ENCODE data around the gene SGCB.

Gene SGCB

DNA sequence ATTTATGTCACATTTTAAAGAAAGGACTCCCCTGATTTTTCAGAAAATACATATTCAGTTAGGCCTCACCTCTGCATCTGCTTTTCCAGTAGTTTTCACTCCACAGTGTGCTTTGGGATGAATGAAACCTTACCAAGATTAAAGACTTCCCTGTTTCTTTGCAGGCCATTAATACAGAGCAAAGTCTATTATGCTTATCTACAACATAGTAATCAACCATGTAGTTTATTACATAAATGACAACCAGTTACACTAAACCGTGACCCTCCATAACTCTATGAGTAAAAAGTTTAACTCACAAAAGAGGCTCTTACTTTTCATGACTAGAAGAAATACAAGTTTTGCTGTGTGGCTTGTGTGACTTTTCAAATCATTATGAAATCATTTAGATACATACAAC, 20.3 kb downstream of the SGCB start:
- DNase-seq: no peak

DNA sequence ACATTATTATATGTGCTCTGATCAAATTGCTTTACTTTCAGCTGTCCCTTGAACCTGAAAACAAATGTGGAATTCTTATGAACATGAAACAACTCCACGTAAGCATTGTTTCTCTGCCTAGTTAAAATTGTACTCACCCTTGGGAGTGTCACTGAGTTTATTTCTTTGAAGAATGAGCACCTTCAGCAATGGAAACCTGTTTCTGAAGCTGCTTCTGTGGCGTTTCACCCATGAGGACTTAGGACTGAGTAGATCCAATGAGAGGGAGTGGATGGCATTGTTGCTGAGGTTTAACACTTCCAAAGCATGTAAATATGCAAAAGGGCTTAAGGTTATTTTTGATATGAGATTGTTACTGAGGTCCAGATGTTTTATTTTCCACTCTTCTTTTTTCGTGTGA, 21.1 kb downstream of the SGCB start:
- no peak for DNase-seq

DNA sequence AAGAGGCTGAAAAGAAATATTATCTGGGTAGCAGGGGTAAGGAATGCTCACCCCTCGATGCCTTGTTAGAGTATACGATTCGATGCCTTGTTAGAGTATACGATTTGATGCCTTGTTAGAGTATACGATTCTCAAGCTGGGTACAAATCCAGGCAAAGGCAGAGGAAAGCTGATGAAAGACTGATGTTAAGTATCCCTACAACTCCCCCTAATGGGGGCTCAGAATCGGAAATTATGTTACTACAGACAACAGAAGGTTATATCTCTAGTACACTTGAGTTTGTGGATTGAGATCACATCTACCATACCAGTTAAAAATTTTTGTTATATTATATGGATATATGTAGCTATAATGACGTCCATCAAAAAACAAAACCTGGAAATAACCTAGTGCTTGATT, 22.7 kb downstream of the SGCB start:
- no peak for DNase-seq

DNA sequence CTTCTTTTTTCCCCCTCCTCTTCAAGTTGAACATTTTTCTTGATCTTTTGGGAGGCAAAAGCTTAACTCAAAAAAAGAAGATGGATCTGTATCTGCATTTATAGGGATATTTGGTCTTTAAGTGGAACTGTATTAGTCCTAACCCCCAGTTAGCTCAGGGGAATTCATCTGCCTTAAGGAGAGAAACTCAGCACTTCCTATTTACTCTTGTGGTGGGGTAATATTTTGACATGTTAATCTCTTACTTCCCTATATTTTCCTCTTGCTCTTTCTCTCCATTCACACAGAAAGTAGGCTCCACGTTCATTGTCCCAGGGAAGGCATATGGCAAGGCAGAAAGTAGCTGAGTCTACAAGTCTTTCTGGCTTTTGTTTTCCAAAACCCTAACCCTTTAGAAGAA, 23.2 kb downstream of the SGCB start:
- no peak for DNase-seq

DNA sequence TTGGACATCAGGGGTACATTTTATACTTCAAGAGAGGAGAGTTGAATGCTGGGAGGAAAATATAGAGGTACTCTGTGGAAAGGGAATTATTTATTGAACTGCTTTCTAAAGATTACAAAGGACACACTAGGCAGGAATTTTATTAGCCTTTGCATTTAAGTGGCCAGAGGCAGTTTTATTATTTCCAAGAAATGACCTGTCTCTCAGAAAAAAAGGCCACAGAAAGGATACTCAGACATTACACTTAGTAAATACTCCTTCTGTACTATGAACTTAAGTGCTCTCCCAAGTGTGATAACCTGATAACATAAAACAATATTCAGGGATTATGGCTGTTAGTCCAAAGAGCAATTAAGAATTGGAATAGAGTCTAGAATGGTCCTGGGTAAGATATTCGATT, 25.4 kb downstream of the SGCB start:
- no peak for DNase-seq

DNA sequence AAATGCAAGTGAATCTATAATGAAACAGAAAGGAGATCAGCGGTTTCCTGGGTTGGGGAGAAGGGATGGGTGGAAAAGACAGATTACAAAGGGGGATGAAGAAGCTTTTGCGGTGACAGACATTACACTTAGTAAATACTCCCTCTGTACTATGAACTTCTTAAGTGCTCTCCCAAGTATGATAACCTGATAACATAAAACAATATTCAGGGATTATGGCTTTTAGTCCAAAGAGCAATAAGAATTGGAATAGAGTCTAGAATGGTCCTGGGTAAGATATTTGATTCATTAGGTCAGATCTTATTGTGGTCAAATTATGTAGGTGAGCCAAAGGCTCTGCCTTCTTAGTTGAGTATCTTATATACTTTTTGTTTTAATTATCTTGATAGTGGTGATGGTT, 27.1 kb downstream of the SGCB start:
- no peak for DNase-seq

DNA sequence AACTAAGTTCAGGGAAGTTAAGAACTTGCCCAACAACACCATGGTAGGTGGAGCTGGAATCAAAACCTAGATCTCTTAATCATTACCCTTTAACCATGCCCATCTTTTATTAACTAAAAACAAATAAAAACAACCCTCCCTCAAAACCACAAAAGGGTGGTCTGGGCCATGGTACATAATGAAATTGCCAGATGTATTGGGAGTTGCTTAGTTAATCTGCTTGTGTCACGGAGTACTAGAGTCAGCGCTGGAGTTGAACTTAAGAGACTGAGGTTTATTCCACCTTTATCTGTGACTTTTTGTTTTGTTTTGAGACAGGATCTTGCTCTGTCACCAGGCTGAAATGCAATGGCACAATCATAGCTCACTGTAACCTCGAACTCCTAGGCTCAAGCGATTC, 31.2 kb downstream of the SGCB start:
- no peak for DNase-seq

DNA sequence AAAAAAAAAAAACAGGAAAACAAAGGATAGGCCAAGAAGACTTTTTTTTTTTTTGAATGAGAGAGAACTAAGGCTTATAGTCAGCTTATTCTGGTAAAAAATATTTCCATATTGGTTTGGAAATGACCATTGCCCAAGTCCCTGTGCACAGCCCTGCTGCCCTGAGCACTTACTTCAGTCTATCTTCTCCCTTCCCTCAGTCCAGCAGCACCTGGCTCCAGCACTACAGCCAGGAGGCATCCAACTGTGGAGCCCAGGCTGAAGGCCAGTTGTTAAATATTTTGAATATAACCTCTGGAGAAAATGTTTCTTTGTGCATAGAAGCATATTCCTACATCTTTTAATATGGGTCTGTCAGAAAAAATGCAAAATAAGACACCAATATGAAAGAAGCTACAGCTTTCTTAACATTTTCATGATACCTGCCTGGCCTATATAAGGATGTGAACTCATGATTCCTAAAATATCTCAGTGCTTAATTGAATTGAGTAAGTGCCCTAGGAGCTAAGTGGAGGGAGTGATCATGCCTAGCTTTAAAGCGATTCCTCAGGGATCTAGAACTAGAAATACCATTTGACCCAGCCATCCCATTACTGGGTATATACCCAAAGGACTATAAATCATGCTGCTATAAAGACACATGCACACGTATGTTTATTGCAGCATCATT, 32.4 kb downstream of the SGCB start:
- no peak for DNase-seq

DNA sequence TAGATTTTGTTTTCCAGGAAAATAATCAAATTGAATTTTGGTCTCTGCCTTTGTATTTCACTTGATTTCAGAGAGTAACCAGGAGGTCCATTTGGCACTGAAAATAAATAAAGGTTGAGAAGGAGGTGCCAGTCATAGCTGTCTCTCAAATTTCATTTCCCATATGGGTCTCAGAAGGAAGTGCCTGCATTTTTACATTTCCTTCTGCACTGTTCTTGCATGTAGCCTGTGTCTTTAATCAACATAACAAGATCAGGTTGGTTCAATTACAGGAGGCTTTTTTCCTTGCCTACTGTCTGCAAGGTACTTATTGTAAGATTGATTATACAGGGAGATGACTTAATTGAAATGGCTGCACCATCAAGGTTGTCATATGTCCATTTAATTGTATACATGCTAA, 33.7 kb downstream of the SGCB start:
- DNase-seq: no peak

DNA sequence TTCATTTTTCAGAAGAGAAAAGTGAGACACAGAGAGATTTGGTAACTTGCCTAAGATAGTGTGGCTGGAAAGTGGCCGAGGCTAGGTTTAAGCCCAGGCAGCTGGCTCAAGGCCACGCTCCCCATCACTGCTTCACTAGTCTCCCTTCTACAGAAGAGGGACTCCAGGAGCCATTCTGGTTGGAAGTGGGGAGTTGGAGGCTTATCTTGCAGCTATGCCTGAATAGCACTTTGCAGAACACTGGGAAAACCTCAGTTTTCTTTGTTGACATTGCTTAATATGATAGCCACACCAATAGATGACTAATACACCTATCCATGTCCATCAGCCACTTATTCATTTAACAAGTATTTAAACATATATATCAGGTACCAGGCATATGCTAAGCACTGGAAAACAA, 36.5 kb downstream of the SGCB start:
- no peak for DNase-seq

DNA sequence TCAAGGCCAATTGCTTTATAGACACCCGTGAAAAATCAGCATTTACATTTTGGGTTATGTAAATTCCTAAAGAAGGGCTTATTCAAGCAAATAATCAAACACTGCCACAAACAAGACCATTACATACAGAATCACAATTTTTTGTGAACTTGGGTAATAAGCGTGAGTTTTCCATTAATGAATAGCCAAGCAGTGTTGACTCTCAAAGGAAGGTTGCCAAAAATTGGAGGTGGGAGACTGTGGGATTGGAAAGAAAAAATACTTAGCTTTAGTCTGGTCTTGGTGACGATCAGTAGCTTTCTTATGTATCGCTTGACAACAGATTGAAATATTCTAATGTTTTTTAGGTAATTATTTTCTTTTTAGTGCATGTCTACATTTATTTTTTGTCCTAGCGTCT, 38.8 kb downstream of the SGCB start:
- DNase-seq: no peak

DNA sequence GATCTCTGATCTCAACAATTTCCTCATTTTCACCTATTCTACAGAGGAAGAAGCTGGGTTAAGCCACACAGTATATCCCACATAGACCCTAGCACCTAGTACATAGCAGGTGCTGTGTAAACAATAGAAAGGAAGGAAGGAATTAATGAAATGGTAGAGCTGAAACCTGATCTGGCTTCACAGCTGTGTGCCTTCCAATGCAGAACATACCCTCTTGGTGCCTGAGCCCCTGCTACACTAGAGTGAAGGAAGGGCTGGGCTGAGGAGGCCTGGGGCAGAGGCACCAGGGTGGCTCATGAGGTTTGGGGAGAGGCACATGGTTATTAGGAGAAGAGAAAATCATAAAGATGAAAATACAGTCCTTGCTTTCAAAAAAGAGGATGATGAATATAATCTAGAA, 39.3 kb downstream of the SGCB start:
- no peak for DNase-seq

DNA sequence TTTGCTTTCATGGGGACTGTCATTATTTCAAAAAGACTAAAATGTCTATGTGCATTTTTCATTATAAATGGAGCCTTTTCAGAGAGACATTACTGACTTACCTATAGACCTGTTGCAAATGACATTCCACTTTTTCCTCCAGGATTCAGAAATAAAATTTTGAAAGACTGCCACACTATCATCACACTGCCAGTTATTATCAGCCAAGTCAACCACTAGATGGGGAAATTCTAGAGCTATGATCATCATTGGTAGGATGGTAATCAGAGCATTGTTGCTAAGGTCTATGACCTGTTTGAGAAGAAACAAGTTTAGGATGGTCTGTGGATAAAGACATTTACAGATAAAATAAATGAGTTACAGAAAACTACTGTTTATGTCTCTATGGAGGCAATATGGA, 40.5 kb downstream of the SGCB start:
- no peak for DNase-seq

DNA sequence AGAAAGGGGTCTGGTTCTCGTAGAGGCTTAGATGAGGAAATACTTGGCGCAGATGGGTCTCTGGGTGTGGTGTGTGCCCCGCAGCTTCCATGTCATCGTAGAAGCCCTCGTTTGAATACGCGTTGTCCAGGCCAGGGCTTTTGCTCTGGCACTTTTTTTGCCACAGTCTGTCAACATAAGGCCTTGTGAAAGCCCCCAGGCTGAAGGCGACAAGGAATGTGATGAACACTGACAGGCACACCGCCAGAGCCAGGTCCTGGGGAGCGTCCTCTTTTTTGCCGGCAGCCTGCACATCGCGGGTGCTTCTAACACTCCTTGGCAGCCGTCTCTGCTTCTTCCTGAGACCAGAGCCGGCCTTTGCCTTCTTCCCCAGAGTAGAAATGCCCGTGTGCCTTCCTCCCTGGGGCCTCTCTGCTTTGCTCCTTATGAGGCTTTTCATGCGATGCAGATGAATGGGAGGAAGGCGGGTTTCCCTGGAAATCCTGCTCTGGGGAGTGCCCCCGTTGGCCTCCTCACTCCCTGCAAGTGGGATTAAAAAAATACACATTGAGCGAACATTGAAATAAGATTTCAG, 42.4 kb downstream of the SGCB start:
- no peak for DNase-seq

Data from activated T-cell treated with anti-CD3 and anti-CD28 coated beads, Interleukin-2, amount 50 U/mL, for 48 hours (primary cell).